ENCODE results near the gene ACAD8.
"Not testable (repeated sequence)": the region's sequence is repeated elsewhere in the genome, so short reads cannot be mapped to it uniquely, and the experiment has no call there.

Gene ACAD8

DNA sequence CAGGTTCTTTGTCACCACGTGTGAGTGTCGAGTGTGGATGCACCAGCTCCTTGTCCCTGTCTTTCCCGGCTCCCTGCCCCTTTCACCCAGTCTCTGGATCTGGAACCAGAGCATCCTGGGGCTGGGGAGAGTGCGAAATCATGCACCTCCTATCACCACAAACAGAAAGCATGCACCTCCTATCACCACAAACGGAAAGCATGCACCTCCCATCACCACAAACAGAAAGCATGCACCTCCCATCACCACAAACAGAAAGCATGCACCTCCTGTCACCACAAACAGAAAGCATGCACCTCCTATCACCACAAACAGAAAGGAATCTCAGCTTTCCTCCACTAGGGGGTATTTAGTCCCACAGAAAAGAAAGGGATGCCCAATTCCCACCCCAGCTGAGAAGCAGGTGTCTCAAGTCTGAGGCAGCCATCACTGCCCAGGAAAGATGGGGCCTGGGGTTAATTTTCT is 16.9 kb downstream of the ACAD8 start:
- DNase-seq: peak; percentile 22

- DNase-seq: no peak
Measured at GRCh38 chr11:134271978-134272377, 18.6 kb downstream of the ACAD8 start.

GRCh38 chr11:134272381-134273316 is 19.3 kb downstream of the ACAD8 start:
- DNase-seq: peak; percentile 84

DNA sequence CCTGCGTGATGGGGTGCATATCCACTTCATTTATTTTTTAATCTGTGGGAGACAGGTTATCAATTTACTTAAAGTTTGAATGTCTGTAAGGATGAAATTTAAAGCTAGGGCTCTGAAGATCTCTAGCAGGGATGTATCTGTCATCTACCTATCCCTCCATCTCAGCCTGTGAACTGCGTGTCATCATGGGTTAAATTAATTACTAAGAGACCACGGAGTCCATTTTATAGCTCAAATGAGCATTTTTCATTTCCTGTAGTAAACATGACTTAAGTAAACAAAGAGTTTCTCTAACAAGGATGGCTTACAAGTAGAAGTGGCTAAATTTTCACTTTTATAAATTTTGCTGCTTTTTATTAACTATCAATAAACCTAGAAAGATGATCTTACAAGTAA is 19.9 kb downstream of the ACAD8 start:
- DNase-seq: no peak

GRCh38 chr11:134275188-134275533 is 21.8 kb downstream of the ACAD8 start:
- no peak for DNase-seq

DNA sequence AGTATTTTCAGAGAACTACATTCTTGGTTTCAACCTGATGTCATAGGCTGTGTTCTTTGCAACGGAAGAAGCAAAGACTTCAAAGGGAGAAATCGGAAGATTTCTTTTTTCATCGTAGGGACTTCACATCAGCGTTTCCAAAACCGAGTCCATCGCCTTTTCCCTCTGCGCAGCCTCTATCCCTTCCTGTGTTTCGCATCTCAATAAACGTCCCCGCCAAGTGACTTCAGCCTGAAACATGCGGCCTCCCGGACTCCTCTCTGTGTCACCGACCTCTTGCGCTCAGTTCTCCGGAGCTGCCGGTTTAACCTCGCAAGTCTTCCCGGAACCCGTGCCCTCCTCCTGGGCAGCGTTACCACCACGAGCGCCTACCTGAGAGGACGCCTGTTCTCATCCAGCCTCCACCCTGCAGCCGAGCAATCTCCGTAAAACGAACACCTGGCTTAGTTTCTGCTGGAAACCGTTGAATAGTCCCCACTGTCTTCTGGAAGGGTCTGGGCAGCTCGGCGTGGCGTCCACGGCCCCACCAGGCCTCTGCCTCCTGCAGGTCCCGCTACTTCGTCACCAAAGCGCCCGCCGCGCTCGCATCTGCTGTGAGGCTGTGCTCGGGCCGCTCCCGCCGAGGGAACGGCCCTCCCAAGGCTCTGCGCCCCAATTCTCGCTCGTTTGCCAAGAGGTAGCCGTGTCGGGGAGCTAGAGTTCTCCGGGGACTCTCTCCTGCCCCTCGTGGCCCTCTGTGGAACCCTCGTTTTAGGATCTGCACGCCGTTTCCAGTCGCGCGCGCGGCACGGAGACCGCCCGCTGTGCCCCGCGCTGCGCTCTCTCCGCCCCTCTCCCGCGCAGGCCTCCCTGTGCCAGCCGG is 22.4 kb downstream of the ACAD8 start, which contains the start of gene GLB1L3:
Gene GLB1L3 (plus strand): TSS at position 846 of the 862 bp plus-strand sequence. CDS start 362 bp downstream, outside the sequence.
- DNase-seq: peak; percentile 87

DNA sequence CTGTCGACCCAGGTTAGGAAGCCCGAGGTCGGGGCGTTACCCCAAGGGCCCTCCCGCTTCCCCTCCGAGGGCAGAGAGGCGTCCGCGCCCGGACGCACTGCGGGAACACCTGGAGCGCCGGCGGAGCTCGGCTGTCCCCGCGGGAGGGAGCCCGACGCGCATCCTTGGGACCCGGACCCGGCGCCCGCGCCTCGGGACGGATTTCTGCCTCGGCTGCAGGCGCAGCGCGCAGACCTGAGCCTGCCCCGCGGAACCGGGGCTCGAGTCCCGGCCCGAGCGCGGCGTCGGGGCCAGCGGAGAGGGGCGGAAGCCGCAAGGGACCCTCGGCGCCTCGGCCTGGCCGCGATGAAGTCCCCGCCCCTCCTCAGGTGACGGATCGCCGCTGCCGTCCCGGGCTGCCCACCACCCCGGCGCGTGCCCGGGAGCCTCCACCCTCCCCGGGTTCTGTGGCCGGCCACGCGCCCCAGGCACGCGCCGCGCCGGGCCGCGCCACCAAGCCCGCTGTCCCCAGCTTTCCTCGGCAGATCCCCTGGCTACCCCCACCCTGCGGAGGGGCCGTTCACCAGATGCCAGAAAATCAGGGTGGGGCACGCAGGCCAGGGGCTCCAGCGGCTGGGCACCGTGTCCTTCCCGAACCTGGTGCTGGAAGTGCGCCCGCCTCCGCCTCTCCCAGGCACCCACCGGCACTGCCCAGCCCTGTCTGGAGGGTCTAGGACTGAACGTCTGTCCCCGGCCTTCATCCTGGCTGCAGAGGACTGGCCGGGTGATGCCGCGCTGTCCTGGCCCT is 23.2 kb downstream of the ACAD8 start:
- no peak for DNase-seq

- no peak for DNase-seq
Measured at GRCh38 chr11:134277183-134278001, 24.0 kb downstream of the ACAD8 start.

DNA sequence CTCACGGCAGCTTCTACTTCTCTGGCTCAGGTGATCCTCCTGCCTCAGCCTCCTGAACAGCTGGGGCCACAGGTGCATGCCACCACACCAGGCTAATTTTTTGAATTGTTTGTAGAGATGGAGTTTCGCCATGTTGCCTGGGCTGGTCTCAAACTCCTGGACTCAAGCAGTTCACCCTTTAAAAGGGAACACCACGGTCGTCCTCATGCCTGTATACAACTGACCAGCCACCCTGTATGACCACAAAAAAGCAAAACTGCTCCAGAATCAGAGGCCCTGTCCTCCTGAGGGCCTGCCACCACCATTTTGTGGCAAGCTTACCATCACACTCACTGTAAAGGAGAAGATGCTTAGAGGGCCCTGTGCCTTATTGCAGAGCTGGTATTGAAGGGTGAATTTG is 25.0 kb downstream of the ACAD8 start:
- DNase-seq: no peak

GRCh38 chr11:134281635-134282034 is 28.3 kb downstream of the ACAD8 start:
- not testable (repeated sequence) for DNase-seq

GRCh38 chr11:134282121-134283045 is 29.0 kb downstream of the ACAD8 start:
- DNase-seq: no peak

DNA sequence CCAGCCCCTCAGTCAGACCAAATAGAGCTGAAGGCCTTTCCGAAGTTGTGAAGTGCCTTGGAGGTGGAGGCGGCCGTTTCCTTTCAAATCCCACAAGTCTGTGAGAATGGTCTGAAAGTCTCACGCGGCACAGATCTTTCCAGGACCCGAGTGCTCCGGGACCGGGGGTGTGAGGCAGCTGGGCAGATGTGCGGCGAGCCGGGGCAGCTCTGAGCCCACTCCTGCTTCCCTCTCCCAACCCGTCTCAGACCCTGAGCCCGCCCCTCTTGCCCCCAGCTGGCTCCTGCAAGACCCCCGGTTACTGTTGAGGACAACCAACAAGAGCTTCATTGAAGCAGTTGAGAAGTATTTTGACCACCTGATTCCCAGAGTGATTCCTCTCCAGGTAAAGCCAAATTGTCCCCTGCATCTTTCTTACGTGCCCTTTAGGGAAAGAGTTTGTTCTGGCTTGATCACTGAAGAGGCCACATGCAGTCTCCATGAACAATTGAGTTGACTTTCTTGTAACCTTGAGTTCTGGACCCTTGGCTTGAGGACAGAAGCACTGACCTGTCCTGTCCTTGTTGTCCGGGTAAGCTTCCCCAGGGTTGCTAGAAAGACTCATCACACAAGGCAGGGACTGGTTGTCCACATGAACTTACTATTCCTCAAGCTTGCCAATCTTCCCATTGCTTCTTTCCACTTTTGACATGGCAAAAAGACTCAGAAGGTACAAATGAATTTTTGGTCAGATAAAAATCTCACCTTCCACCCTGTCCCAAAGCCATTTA is 30.3 kb downstream of the ACAD8 start:
- no peak for DNase-seq

GRCh38 chr11:134284349-134284748 is 31.0 kb downstream of the ACAD8 start:
- DNase-seq: not testable (repeated sequence)

DNA sequence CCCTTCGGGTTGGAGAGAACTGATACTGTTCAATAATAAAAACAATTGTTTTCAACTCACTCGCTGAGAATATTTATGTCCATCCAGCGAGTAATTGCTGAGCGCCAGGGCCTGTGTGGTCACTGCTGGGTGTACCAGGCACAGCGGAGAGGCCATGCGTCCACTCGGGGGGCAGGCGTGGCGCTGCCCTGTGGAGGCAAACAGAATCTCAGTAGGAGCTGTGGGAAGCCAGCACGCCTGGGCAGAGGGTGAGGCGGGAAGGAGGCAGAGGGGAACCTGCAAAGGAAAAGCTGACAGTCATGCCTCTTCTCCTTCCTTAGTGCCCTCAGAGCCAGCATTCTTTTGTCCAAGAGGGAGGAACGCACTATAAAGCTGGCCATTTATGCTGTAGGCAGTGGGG is 34.2 kb downstream of the ACAD8 start:
- no peak for DNase-seq

- DNase-seq: no peak
Measured at GRCh38 chr11:134288486-134288885, 35.1 kb downstream of the ACAD8 start.

DNA sequence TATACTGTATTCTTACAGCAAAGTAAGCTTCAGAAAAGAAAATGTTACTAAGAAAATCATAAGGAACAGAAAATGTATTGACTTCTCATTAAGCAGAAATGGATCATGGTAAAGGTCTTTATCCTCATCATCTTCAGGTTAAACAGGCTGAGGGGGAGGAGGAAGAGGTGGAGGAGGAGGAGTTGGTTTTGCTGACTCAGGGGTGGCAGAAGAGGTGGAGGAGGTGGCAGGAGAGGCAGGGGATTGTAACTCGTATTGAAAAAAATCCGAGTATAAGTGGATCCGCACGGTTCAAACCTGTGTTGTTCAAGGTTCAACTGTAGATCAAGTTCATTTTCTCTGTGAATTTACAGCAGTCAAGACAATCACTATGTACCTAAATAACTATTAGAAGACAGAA is 35.8 kb downstream of the ACAD8 start:
- DNase-seq: no peak

- no peak for DNase-seq
Measured at GRCh38 chr11:134289789-134290188, 36.4 kb downstream of the ACAD8 start.

DNA sequence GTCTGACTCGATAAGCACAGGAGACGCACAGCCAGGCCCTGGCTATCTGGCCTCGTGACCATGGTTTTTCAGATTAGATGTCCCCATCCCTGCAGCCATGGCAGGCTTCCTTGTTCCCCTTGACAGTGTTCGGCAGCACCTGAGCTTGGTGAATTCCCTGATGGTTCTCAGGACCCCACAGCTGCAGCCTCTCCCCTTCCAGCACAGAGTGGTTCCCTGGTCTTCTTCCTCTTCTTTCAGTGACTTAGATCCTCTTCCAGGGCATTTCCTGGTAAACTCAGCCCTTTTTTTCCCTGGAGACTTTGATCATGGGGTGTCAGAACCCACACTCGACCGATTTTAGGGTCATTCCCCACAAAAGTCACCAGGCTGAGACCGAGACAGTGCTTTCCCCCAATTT is 37.3 kb downstream of the ACAD8 start:
- no peak for DNase-seq

- no peak for DNase-seq
Measured at GRCh38 chr11:134291196-134291595, 37.8 kb downstream of the ACAD8 start.

GRCh38 chr11:134292661-134293060 is 39.3 kb downstream of the ACAD8 start:
- no peak for DNase-seq

All from NCI-H526 treated with DMSO at 0.1 percent for 48 hours (cell line).